ENCODE data around the gene CACNA1C. TPM values are rescaled to one million over a fixed set of nuclear protein-coding genes. Genes with fewer than 3 reads are reported as not detected.

CACNA1C gene
- total and polyA plus RNA-seq, 10 of the 15 experiments (the other 5 are each of a cell fraction or from before 2014, with no cell fraction given), result under 0.01 to 0.15 (median 0.09) TPM; not detected in 5

GRCh38 chr12:2488131-2488530, 435.3 kb downstream of the CACNA1C start:
- Histone ChIP-seq H3K9ac (ENCODE audit: control insufficient read depth, insufficient read depth, low read length) (no peak overlapping the region), H3K9me3 (replicated peaks; ENCODE audit: control insufficient read depth, insufficient read depth, low read length) (no peaks in the 10 kb centered on the region), H3K36me3 (ENCODE audit: control insufficient read depth in 2 of 2, insufficient read depth in 2 of 2, low read length in 1 of 2) (no peaks in the 10 kb centered on the region), H4K20me1 (ENCODE audit: control insufficient read depth, insufficient read depth) (no peaks in the 10 kb centered on the region), H3K4me1 (ENCODE audit: control insufficient read depth, insufficient read depth, low read length) (no peaks in the 10 kb centered on the region), H3K4me3 (no peak overlapping the region), H3K4me2 (ENCODE audit: control insufficient read depth, insufficient read depth) (no peak overlapping the region), H3K27ac (ENCODE audit: control insufficient read depth, insufficient read depth) (no peak overlapping the region), H3K79me2 (ENCODE audit: control insufficient read depth, insufficient read depth, low read length) (no peaks in the 10 kb centered on the region), H3K27me3 (replicated peaks in 1 of 2; ENCODE audit: control insufficient read depth in 2 of 2, insufficient read depth in 2 of 2, low read length in 1 of 2) (peaks cover 2 to 5% of the 10 kb centered on the region in 2 experiments; a peak in 3 of 4 replicates), H2AFZ (ENCODE audit: control insufficient read depth, low read depth, low read length) (no peak overlapping the region)
- in situ Hi-C loops (cut with MboI) (no loop called here), intact Hi-C loops (cut with micrococcal nuclease; ENCODE audit: unreplicated experiment) (no loop called here)
- no TSS peak for BruUV-seq (replicated peaks)
- FAIRE-seq, result no peak
- ChIA-PET CTCF (no interaction called here), POLR2A (no interaction called here), RAD21 (ENCODE audit: unreplicated experiment) (no interaction called here), SMC1A (ENCODE audit: uncharacterized antibody, unreplicated experiment) (no interaction called here)
- TF ChIP-seq TCF3 (IDR thresholded peaks at IDR 0.05; ENCODE audit: borderline replicate concordance, insufficient read depth, low read depth, low read length) (no peak), RAD51 (IDR thresholded peaks at IDR 0.05) (no peak), FOXK2 (IDR thresholded peaks at IDR 0.05) (no peak)
- WGBS (ENCODE audit: insufficient coverage, insufficient replicate concordance, low lambda C conversion rate, missing lambda C conversion rate), result 39% methylated on average over 10 of the region's 10 CpGs
- DNase-seq (ENCODE audit: low read depth, low spot score), result no peak
- ATAC-seq, result no peak

GRCh38 chr12:2488596-2488995, 435.8 kb downstream of the CACNA1C start:
- WGBS (ENCODE audit: insufficient coverage, insufficient replicate concordance, low lambda C conversion rate, missing lambda C conversion rate), result 66% methylated on average over 7 of the region's 7 CpGs
- H3K9me3 ChIP-seq (replicated peaks; ENCODE audit: control insufficient read depth, insufficient read depth, low read length), result no peaks in the 10 kb centered on the region
- intact Hi-C loops (cut with micrococcal nuclease; ENCODE audit: unreplicated experiment), result no loop called here
- ATAC-seq (no peak), FAIRE-seq (no peak), DNase-seq (ENCODE audit: low read depth, low spot score) (no peak)
- no peaks in the 10 kb centered on the region for H3K4me1 ChIP-seq (ENCODE audit: control insufficient read depth, insufficient read depth, low read length)
- ChIA-PET CTCF (no interaction called here), SMC1A (ENCODE audit: uncharacterized antibody, unreplicated experiment) (no interaction called here), RAD21 (ENCODE audit: unreplicated experiment) (no interaction called here), POLR2A (no interaction called here)
- in situ Hi-C loops (cut with MboI), result no loop called here
- H3K36me3 ChIP-seq (ENCODE audit: control insufficient read depth in 2 of 2, insufficient read depth in 2 of 2, low read length in 1 of 2), result no peaks in the 10 kb centered on the region
- peaks cover 2 to 5% of the 10 kb centered on the region in 2 experiments; a peak in 3 of 4 replicates for H3K27me3 ChIP-seq (replicated peaks in 1 of 2; ENCODE audit: control insufficient read depth in 2 of 2, insufficient read depth in 2 of 2, low read length in 1 of 2)
- no peak overlapping the region for H3K9ac ChIP-seq (ENCODE audit: control insufficient read depth, insufficient read depth, low read length)
- no peaks in the 10 kb centered on the region for H4K20me1 ChIP-seq (ENCODE audit: control insufficient read depth, insufficient read depth)
- BruUV-seq (replicated peaks), result no TSS peak
- H3K27ac ChIP-seq (ENCODE audit: control insufficient read depth, insufficient read depth), result no peak overlapping the region
- no peaks in the 10 kb centered on the region for H3K79me2 ChIP-seq (ENCODE audit: control insufficient read depth, insufficient read depth, low read length)
- no peak overlapping the region for H3K4me3 ChIP-seq
- no peak overlapping the region for H2AFZ ChIP-seq (ENCODE audit: control insufficient read depth, low read depth, low read length)
- H3K4me2 ChIP-seq (ENCODE audit: control insufficient read depth, insufficient read depth), result no peak overlapping the region
- TF ChIP-seq NR2C1 (IDR thresholded peaks at IDR 0.05), result no peak
- TF ChIP-seq ZNF24 (IDR thresholded peaks at IDR 0.05), result no peak
- no peak for TF ChIP-seq ATF2 (IDR thresholded peaks at IDR 0.05; ENCODE audit: low read length)
- no peak for TF ChIP-seq TARDBP (IDR thresholded peaks at IDR 0.05; ENCODE audit: borderline replicate concordance)
- no peak for TF ChIP-seq E4F1 (IDR thresholded peaks at IDR 0.05; ENCODE audit: borderline replicate concordance, partially characterized antibody)
- TF ChIP-seq MLLT1 (IDR thresholded peaks at IDR 0.05), result no peak
- TF ChIP-seq DPF2 (IDR thresholded peaks at IDR 0.05), result no peak
- TF ChIP-seq CREB1 (IDR thresholded peaks at IDR 0.05; ENCODE audit: low read depth), result no peak
- no peak for TF ChIP-seq MXI1 (IDR thresholded peaks at IDR 0.05; ENCODE audit: low read depth, low read length)

All from GM12878 (cell line).